ENCODE results near the gene RAD51B.
A peak's percentile ranks its signal among the peaks of the same experiment; 100 is the strongest.

The RAD51B gene

GRCh38 chr14:67943947-67944346 is 124.4 kb downstream of the RAD51B start:
- Histone ChIP-seq H3K4me3 (ENCODE audit: low read depth, low read length) (no peak overlapping the region), H3K27ac (no peak overlapping the region), H3K27me3 (replicated peaks) (no peaks in the 10 kb centered on the region), H3K36me3 (replicated peaks) (no peaks in the 10 kb centered on the region)
- DNase-seq = peak; percentile 89
- TF ChIP-seq, protein P1, sequence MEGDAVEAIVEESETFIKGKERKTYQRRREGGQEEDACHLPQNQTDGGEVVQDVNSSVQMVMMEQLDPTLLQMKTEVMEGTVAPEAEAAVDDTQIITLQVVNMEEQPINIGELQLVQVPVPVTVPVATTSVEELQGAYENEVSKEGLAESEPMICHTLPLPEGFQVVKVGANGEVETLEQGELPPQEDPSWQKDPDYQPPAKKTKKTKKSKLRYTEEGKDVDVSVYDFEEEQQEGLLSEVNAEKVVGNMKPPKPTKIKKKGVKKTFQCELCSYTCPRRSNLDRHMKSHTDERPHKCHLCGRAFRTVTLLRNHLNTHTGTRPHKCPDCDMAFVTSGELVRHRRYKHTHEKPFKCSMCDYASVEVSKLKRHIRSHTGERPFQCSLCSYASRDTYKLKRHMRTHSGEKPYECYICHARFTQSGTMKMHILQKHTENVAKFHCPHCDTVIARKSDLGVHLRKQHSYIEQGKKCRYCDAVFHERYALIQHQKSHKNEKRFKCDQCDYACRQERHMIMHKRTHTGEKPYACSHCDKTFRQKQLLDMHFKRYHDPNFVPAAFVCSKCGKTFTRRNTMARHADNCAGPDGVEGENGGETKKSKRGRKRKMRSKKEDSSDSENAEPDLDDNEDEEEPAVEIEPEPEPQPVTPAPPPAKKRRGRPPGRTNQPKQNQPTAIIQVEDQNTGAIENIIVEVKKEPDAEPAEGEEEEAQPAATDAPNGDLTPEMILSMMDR (IDR thresholded peaks at IDR 0.05; ENCODE audit: low read depth, low read length, missing control alignments) = peak; percentile 66
- in situ Hi-C loops (cut with HindIII; ENCODE audit: low pct_ligation_motif_present, low sequenced_read_pairs) = loop anchor here (25.0 kb wide), 1 partner anchor 868 kb away; no protein-coding TSS in a partner anchor

DNA sequence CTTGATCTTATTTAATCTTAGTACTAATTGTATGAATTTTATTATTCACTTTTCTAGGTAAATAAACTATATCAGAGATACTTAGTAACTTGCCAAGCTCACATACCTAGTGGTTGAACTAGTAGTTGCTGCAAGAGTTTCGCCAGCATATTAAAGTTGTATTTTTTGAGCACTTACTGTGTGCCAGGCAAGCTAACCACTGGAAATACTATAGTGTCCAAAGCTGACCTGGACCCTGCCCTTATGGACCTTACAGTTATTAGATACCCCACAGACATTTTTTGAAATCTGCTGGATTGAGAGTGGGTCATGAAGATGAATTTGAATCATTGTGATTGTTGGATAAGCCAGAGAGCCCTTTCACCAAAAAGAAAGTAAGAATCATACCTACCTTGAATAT is 125.0 kb downstream of the RAD51B start:
- in situ Hi-C loops (cut with HindIII; ENCODE audit: low pct_ligation_motif_present, low sequenced_read_pairs) = loop anchor here (25.0 kb wide), 1 partner anchor 868 kb away; no protein-coding TSS in a partner anchor
- Histone ChIP-seq H3K27ac (no peak overlapping the region), H3K36me3 (replicated peaks) (no peaks in the 10 kb centered on the region), H3K4me3 (ENCODE audit: low read depth, low read length) (no peak overlapping the region), H3K27me3 (replicated peaks) (no peaks in the 10 kb centered on the region)
- TF ChIP-seq, protein P1 (IDR thresholded peaks at IDR 0.05; ENCODE audit: low read depth, low read length, missing control alignments) = no peak
- no peak for DNase-seq

DNA sequence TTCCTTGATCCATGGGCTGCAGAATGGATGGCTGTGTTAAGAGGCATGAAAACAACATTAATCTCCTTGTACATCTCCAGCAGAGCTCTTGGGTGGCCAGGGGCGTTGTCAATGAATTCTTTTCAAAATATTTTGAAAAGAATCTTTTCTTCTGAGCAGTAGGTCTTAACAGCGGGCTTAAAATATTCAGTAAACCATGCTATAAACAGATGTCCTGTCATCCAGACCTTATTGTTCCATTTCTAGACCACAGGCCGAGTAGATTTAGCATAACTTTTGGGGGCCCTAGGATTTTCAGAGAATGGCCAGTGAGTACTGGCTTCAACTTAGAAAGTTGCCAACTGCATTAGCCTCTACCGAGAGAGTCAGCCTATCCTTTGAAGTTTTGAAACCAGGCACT is 130.2 kb downstream of the RAD51B start:
- DNase-seq = no peak
- TF ChIP-seq, protein P1 (IDR thresholded peaks at IDR 0.05; ENCODE audit: low read depth, low read length, missing control alignments) = no peak
- H3K27ac ChIP-seq = no peak overlapping the region
- H3K27me3 ChIP-seq (replicated peaks) = no peaks in the 10 kb centered on the region
- H3K4me3 ChIP-seq (ENCODE audit: low read depth, low read length) = no peak overlapping the region
- H3K36me3 ChIP-seq (replicated peaks) = no peaks in the 10 kb centered on the region
- in situ Hi-C loops (cut with HindIII; ENCODE audit: low pct_ligation_motif_present, low sequenced_read_pairs) = loop anchor here (25.0 kb wide), 1 partner anchor 863 kb away; no protein-coding TSS in a partner anchor

GRCh38 chr14:67950386-67950785 is 130.8 kb downstream of the RAD51B start:
- TF ChIP-seq, protein P1 (IDR thresholded peaks at IDR 0.05; ENCODE audit: low read depth, low read length, missing control alignments) = no peak

DNA sequence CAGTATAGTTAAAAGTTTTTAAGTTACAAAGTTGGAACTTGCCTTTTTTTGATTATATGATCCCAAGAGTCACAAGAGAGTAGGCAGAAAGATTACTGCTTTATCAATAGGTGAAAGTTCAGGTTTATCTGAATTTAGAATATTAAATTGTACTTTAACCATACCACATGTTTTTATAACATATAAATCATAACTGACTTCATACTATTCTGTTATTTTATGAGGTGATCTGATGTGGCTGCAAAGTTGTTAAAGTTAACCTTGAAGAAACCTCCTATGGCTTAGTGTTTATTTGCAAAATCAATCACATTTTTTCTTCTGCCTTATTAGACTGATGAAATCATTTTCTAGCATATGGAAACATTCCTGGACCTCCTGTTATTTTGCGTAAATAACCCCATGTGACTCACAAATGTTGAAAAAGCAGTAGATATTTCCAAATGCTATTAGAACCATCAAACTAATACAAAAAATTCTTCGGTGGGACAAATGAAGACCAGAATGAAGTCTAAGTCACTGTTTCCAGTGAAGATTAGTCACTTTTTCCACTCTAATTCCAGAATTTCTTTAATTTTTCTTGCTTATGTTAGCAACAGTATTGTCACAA is 132.1 kb downstream of the RAD51B start:
- Histone ChIP-seq H3K36me3 (replicated peaks) (no peaks in the 10 kb centered on the region), H3K4me3 (ENCODE audit: low read depth, low read length) (no peak overlapping the region), H3K27me3 (replicated peaks) (no peaks in the 10 kb centered on the region), H3K27ac (no peak overlapping the region)
- no peak for DNase-seq
- TF ChIP-seq, protein P1 (IDR thresholded peaks at IDR 0.05; ENCODE audit: low read depth, low read length, missing control alignments) = no peak
- in situ Hi-C loops (cut with HindIII; ENCODE audit: low pct_ligation_motif_present, low sequenced_read_pairs) = no loop called here

More at GRCh38 chr14:67950386-67950785, 130.8 kb downstream of the RAD51B start:
- no peaks in the 10 kb centered on the region for H3K36me3 ChIP-seq (replicated peaks)
- no peak for DNase-seq
- H3K4me3 ChIP-seq (ENCODE audit: low read depth, low read length) = no peak overlapping the region
- H3K27ac ChIP-seq = no peak overlapping the region
- H3K27me3 ChIP-seq (replicated peaks) = no peaks in the 10 kb centered on the region
- in situ Hi-C loops (cut with HindIII; ENCODE audit: low pct_ligation_motif_present, low sequenced_read_pairs) = no loop called here

- TF ChIP-seq, protein P1 (IDR thresholded peaks at IDR 0.05; ENCODE audit: low read depth, low read length, missing control alignments) = no peak
Measured at GRCh38 chr14:67952381-67952780, 132.8 kb downstream of the RAD51B start.

More at GRCh38 chr14:67952381-67952780, 132.8 kb downstream of the RAD51B start:
- no peak for DNase-seq
- in situ Hi-C loops (cut with HindIII; ENCODE audit: low pct_ligation_motif_present, low sequenced_read_pairs) = no loop called here
- Histone ChIP-seq H3K36me3 (replicated peaks) (no peaks in the 10 kb centered on the region), H3K4me3 (ENCODE audit: low read depth, low read length) (no peak overlapping the region), H3K27ac (no peak overlapping the region), H3K27me3 (replicated peaks) (no peaks in the 10 kb centered on the region)
